K562 (cell line): ENCODE data around the gene SPINK5.

Experiments
- ATF7 ChIP-seq: fragments of 450-650 bp; IDR thresholded peaks from 2 replicates; pipeline ENCODE4 v1.7.1; 2014; ENCODE audit warnings: mild to moderate bottlenecking, moderate library complexity
- FOS ChIP-seq: IDR thresholded peaks from 3 replicates; pipeline ENCODE4 v1.6.1; 2011; ENCODE audit not compliant: insufficient read length; ENCODE audit errors: extremely low read depth
- GATAD2B ChIP-seq: fragments of 450-650 bp; IDR thresholded peaks from 2 replicates; pipeline ENCODE4 v1.6.1; 2017; ENCODE audit warnings: mild to moderate bottlenecking, borderline replicate concordance
- KDM1A ChIP-seq, 2 experiments: fragments of 450-650 bp; IDR thresholded peaks; 2 replicates each; pipeline ENCODE4 v1.6.1; 2016; ENCODE audit warnings: mild to moderate bottlenecking in 2 of 2
- MXI1 ChIP-seq: IDR thresholded peaks from 2 replicates; pipeline ENCODE4 v1.6.1; 2011; ENCODE audit warnings: low read depth, mild to moderate bottlenecking, improper control_type of control experiment, low read length
- POLR2AphosphoS5 ChIP-seq: IDR thresholded peaks from 2 replicates; pipeline ENCODE4 v1.6.1; 2011; ENCODE audit warnings: mild to moderate bottlenecking, low read depth, low read length, moderate library complexity; ENCODE audit not compliant: control insufficient read depth, insufficient read depth
- SUPT5H ChIP-seq: fragments of 450-650 bp; IDR thresholded peaks from 2 replicates; pipeline ENCODE4 v1.6.1; 2016
- TF ChIP-seq, protein P1 (sequence below), 3 experiments: IDR thresholded peaks in 2 of 3; conservative IDR thresholded peaks in 1 of 3; 2 replicates each; pipeline ENCODE4 v1.5.1; 2011 to 2012; ENCODE audit warnings: low read length in 3 of 3, mild to moderate bottlenecking in 3 of 3, control low read depth in 2 of 3, improper control_type of control experiment in 1 of 3, inconsistent platforms in 1 of 3, low read depth in 1 of 3, mixed read lengths in 1 of 3, moderate library complexity in 1 of 3; ENCODE audit not compliant: insufficient read depth in 2 of 3

DNA sequence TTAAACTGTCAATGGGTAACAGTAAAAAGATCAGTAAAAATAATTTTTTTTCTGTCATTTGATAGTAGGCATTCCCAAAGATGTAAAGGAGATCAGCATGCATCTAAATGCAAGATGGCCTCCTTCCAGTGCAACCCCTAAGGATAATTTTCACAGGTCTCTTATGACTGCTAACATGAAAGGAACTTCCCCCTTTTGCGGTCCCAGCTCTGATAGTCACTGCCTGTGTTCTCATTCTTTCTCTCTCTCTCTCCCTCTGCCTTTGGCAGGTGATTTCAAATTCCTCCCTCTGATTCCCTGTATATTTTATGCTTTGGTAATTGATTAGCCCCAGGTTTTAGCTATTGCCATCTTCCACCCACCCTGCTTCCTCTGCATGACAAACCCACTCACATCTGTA is 113.4 kb downstream of the SPINK5 start:
- TF ChIP-seq, protein P1, sequence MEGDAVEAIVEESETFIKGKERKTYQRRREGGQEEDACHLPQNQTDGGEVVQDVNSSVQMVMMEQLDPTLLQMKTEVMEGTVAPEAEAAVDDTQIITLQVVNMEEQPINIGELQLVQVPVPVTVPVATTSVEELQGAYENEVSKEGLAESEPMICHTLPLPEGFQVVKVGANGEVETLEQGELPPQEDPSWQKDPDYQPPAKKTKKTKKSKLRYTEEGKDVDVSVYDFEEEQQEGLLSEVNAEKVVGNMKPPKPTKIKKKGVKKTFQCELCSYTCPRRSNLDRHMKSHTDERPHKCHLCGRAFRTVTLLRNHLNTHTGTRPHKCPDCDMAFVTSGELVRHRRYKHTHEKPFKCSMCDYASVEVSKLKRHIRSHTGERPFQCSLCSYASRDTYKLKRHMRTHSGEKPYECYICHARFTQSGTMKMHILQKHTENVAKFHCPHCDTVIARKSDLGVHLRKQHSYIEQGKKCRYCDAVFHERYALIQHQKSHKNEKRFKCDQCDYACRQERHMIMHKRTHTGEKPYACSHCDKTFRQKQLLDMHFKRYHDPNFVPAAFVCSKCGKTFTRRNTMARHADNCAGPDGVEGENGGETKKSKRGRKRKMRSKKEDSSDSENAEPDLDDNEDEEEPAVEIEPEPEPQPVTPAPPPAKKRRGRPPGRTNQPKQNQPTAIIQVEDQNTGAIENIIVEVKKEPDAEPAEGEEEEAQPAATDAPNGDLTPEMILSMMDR (IDR thresholded peaks at IDR 0.05 in 2 of 3, conservative IDR thresholded peaks at IDR 0.05 in 1 of 3; ENCODE audit: insufficient read depth in 2 of 3, low read depth in 1 of 3, low read length in 3 of 3): no peak
- no peak for TF ChIP-seq POLR2AphosphoS5
- TF ChIP-seq MXI1: no peak
- TF ChIP-seq KDM1A (IDR thresholded peaks at IDR 0.05): no peak
- TF ChIP-seq ATF7: no peak
- no peak for TF ChIP-seq GATAD2B
- TF ChIP-seq SUPT5H: no peak
- TF ChIP-seq FOS: no peak
